Upper lobe of right lung (tissue), 1 donor: Measurements from ENCODE around the gene TENM3. TPM values are rescaled to one million over a fixed set of nuclear protein-coding genes. Genes with fewer than 3 reads are reported as not detected.

Experiments
- ATAC-seq: fragments of 200-7000 bp; cut with Tn5 transposase; one replicate; pipeline ENCODE4 v1.9.1; 2020; ENCODE audit warnings: mild to moderate bottlenecking, moderate library complexity
- DNase-seq: peaks from one replicate; pipeline ENCODE4 v3.0.0-alpha.2; 2020
- H3K27ac ChIP-seq: fragments of 200-600 bp; one replicate; pipeline ENCODE4 v1.8.0; 2022
- H3K27me3 ChIP-seq: fragments of 200-600 bp; one replicate; pipeline ENCODE4 v1.8.0; 2022; ENCODE audit warnings: mild to moderate bottlenecking
- H3K36me3 ChIP-seq: fragments of 200-600 bp; one replicate; pipeline ENCODE4 v1.8.0; 2022
- H3K4me1 ChIP-seq: fragments of 200-600 bp; one replicate; pipeline ENCODE4 v1.8.0; 2022
- H3K4me3 ChIP-seq: fragments of 200-600 bp; one replicate; pipeline ENCODE4 v1.8.0; 2022; ENCODE audit warnings: mild to moderate bottlenecking
- H3K9me3 ChIP-seq: fragments of 200-600 bp; one replicate; pipeline ENCODE4 v1.8.0; 2022
- CTCF ChIP-seq: fragments of 200-600 bp; IDR thresholded peaks from one replicate; pipeline ENCODE4 v1.8.0; 2022; ENCODE audit warnings: antibody characterized with exemption
- intact Hi-C: fragments of 100-400 bp; cut with DNase I; formaldehyde crosslinking; loops from one replicate; pipeline ENCODE4 v1.11.0; 2022
- total RNA-seq: library from RNA; stranded (reverse); fragmentation: NEBNext Ultra II Directional; extraction: Animal tissue kit (Norgen Biotek cat#: 25700); gene quantifications from one replicate; pipeline ENCODE4 v1.2.1, GENCODE V29; 2021
- donor health status: DM: no; HTN: yes; CAD: no; lungs with severe emphysema.

TENM3 gene
- total RNA-seq, 1 donor from 2014 or later = 5.6 TPM

- no peak overlapping the region for H3K4me3 ChIP-seq
- DNase-seq = no peak
Observed at GRCh38 chr4:182475539-182475938, 232.3 kb downstream of the TENM3 start.

GRCh38 chr4:182478475-182478874 is 235.3 kb downstream of the TENM3 start:
- Histone ChIP-seq H3K36me3 (no peaks in the 10 kb centered on the region), H3K4me1 (no peaks in the 10 kb centered on the region), H3K9me3 (no peaks in the 10 kb centered on the region), H3K27me3 (no peaks in the 10 kb centered on the region), H3K27ac (no peak overlapping the region), H3K4me3 (no peak overlapping the region)
- DNase-seq (no peak), ATAC-seq (no peak)
- intact Hi-C loops = no loop called here
- peak; percentile 68 for TF ChIP-seq CTCF

More at GRCh38 chr4:182475539-182475938, 232.3 kb downstream of the TENM3 start:
- no peak for ATAC-seq
- H3K36me3 ChIP-seq = no peaks in the 10 kb centered on the region
- H3K9me3 ChIP-seq = no peaks in the 10 kb centered on the region
- TF ChIP-seq CTCF = no peak
- H3K27me3 ChIP-seq = no peaks in the 10 kb centered on the region
- intact Hi-C loops = no loop called here
- H3K27ac ChIP-seq = no peak overlapping the region
- no peaks in the 10 kb centered on the region for H3K4me1 ChIP-seq

- ATAC-seq (no peak), DNase-seq (no peak)
- no peaks in the 10 kb centered on the region for H3K4me1 ChIP-seq
- no peaks in the 10 kb centered on the region for H3K9me3 ChIP-seq
- no peaks in the 10 kb centered on the region for H3K36me3 ChIP-seq
- intact Hi-C loops = no loop called here
- H3K4me3 ChIP-seq = no peak overlapping the region
- no peaks in the 10 kb centered on the region for H3K27me3 ChIP-seq
- no peak for TF ChIP-seq CTCF
- H3K27ac ChIP-seq = no peak overlapping the region
Observed at GRCh38 chr4:182483685-182484084, 240.5 kb downstream of the TENM3 start.

- no peak for ATAC-seq
- Histone ChIP-seq H3K27me3 (no peaks in the 10 kb centered on the region), H3K9me3 (no peaks in the 10 kb centered on the region), H3K4me1 (no peaks in the 10 kb centered on the region), H3K36me3 (no peaks in the 10 kb centered on the region), H3K27ac (no peak overlapping the region), H3K4me3 (no peak overlapping the region)
- intact Hi-C loops = no loop called here
- DNase-seq = no peak
- TF ChIP-seq CTCF = no peak
Observed at GRCh38 chr4:182486881-182487280, 243.7 kb downstream of the TENM3 start.

- intact Hi-C loops = no loop called here
Observed at GRCh38 chr4:182488896-182489295, 245.7 kb downstream of the TENM3 start.

More at GRCh38 chr4:182488896-182489295, 245.7 kb downstream of the TENM3 start:
- DNase-seq = no peak
- no peak for TF ChIP-seq CTCF
- Histone ChIP-seq H3K4me3 (no peak overlapping the region), H3K9me3 (no peaks in the 10 kb centered on the region), H3K27me3 (no peaks in the 10 kb centered on the region), H3K27ac (no peak overlapping the region), H3K4me1 (no peaks in the 10 kb centered on the region), H3K36me3 (no peaks in the 10 kb centered on the region)
- no peak for ATAC-seq
